ENCODE measurements around the gene PCDHGA8. TPM values are rescaled to one million over a fixed set of nuclear protein-coding genes. Genes with fewer than 3 reads are reported as not detected.
"Not testable (repeated sequence)": the region's sequence is repeated elsewhere in the genome, so short reads cannot be mapped to it uniquely, and the experiment has no call there.

Gene PCDHGA8
- polyA plus RNA-seq, 4 donors = 0.10 to 0.15 TPM; not detected in 2

GRCh38 chr5:141407790-141408505 is 15.5 kb downstream of the PCDHGA8 start, which contains the start of gene PCDHGB6:
Gene PCDHGB6, plus strand, starts transcription at chr5:141408021. Its CDS starts 182 bp downstream, at chr5:141408203.
- H3K27ac ChIP-seq (ENCODE audit: low read depth in 1 of 3, low read length in 2 of 3); H3K4me1 ChIP-seq (ENCODE audit: control insufficient read depth in 3 of 3, insufficient read depth in 2 of 3, low read depth in 1 of 3, low read length in 2 of 3); FAIRE-seq; H3K36me3 ChIP-seq (ENCODE audit: control insufficient read depth in 3 of 3, insufficient read depth in 2 of 3, low read depth in 1 of 3, low read length in 3 of 3): not testable (repeated sequence)
- peak; percentile 16 to 58 for DNase-seq
- WGBS, 3 donors = 11 to 29% (median 25%) methylated on average over 44 to 51 of the region's 51 CpGs
- peaks cover 3 to 73% of the 10 kb centered on the region in 2 donors for H3K9me3 ChIP-seq (ENCODE audit: control insufficient read depth in 2 of 2, insufficient read depth in 1 of 2, low read depth in 1 of 2, low read length in 1 of 2)
- H3K4me3 ChIP-seq (ENCODE audit: low read depth in 1 of 3, low read length in 3 of 3) = peak within 1 kb of the TSS in 2 of 3 donors; percentile 1 to 26
- peaks cover 0 to 62% (median 34%) of the 10 kb centered on the region in 3 donors for H3K27me3 ChIP-seq (ENCODE audit: control insufficient read depth in 3 of 3, insufficient read depth in 3 of 3, low read length in 3 of 3)

DNA sequence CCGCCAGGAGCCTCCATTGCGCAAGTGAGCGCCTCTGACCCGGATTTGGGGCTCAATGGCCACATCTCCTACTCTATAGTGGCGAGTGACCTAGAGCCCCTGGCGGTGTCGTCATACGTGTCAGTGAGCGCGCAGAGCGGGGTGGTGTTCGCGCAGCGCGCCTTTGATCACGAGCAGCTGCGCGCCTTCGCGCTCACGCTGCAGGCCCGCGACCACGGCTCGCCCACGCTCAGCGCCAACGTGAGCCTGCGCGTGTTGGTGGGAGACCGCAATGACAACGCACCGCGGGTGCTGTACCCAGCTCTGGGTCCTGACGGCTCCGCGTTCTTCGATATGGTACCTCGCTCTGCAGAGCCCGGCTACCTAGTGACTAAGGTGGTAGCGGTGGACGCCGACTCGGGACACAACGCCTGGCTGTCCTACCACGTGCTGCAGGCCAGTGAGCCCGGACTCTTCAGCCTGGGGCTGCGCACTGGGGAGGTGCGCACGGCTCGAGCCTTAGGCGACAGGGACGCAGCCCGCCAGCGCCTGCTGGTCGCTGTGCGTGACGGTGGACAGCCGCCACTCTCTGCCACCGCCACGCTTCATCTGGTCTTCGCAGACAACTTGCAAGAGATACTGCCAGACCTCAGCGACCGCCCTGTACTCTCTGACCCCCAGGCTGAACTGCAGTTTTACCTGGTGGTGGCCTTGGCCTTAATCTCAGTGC is 17.3 kb downstream of the PCDHGA8 start:
- 25 to 51% (median 50%) methylated on average over 63 to 64 of the region's 64 CpGs for WGBS, 3 donors
- Histone ChIP-seq H3K36me3 (ENCODE audit: control insufficient read depth in 3 of 3, insufficient read depth in 2 of 3, low read depth in 1 of 3, low read length in 3 of 3) (no peaks in the 10 kb centered on the region), H3K9me3 (ENCODE audit: control insufficient read depth in 2 of 2, insufficient read depth in 1 of 2, low read depth in 1 of 2, low read length in 1 of 2) (peaks cover 3 to 73% of the 10 kb centered on the region in 2 donors), H3K4me1 (ENCODE audit: control insufficient read depth in 3 of 3, insufficient read depth in 2 of 3, low read depth in 1 of 3, low read length in 2 of 3) (no peaks in the 10 kb centered on the region), H3K27me3 (ENCODE audit: control insufficient read depth in 3 of 3, insufficient read depth in 3 of 3, low read length in 3 of 3) (peaks cover 0 to 60% (median 33%) of the 10 kb centered on the region in 3 donors), H3K4me3 (ENCODE audit: low read depth in 1 of 3, low read length in 3 of 3) (no peak overlapping the region), H3K27ac (ENCODE audit: low read depth in 1 of 3, low read length in 2 of 3) (no peak overlapping the region)
- no peak for DNase-seq
- no peak for FAIRE-seq

GRCh38 chr5:141411575-141411974 is 19.1 kb downstream of the PCDHGA8 start:
- Histone ChIP-seq H3K4me3 (ENCODE audit: low read depth in 1 of 3, low read length in 3 of 3) (no peak overlapping the region), H3K9me3 (ENCODE audit: control insufficient read depth in 2 of 2, insufficient read depth in 1 of 2, low read depth in 1 of 2, low read length in 1 of 2) (peaks cover 3 to 66% of the 10 kb centered on the region in 2 donors), H3K27me3 (ENCODE audit: control insufficient read depth in 3 of 3, insufficient read depth in 3 of 3, low read length in 3 of 3) (peaks cover 0 to 60% (median 27%) of the 10 kb centered on the region in 3 donors), H3K36me3 (ENCODE audit: control insufficient read depth in 3 of 3, insufficient read depth in 2 of 3, low read depth in 1 of 3, low read length in 3 of 3) (no peaks in the 10 kb centered on the region), H3K4me1 (ENCODE audit: control insufficient read depth in 3 of 3, insufficient read depth in 2 of 3, low read depth in 1 of 3, low read length in 2 of 3) (no peaks in the 10 kb centered on the region), H3K27ac (ENCODE audit: low read depth in 1 of 3, low read length in 2 of 3) (no peak overlapping the region)
- no peak for FAIRE-seq
- no peak for DNase-seq
- WGBS, 3 donors = 45 to 61% (median 52%) methylated on average over 3 of the region's 3 CpGs

GRCh38 chr5:141412854-141413539 is 20.6 kb downstream of the PCDHGA8 start, which contains the start of gene PCDHGA10:
Gene PCDHGA10, plus strand, starts transcription at chr5:141412987. Its CDS starts 189 bp downstream, at chr5:141413176.
- DNase-seq (peak; percentile 61 to 71), FAIRE-seq (no peak)
- 11 to 16% (median 15%) methylated on average over 31 of the region's 31 CpGs for WGBS, 3 donors
- Histone ChIP-seq H3K36me3 (ENCODE audit: control insufficient read depth in 3 of 3, insufficient read depth in 2 of 3, low read depth in 1 of 3, low read length in 3 of 3) (no peaks in the 10 kb centered on the region), H3K4me1 (ENCODE audit: control insufficient read depth in 3 of 3, insufficient read depth in 2 of 3, low read depth in 1 of 3, low read length in 2 of 3) (no peaks in the 10 kb centered on the region), H3K27ac (ENCODE audit: low read depth in 1 of 3, low read length in 2 of 3) (no peak within 1 kb of the TSS), H3K27me3 (ENCODE audit: control insufficient read depth in 3 of 3, insufficient read depth in 3 of 3, low read length in 3 of 3) (peaks cover 0 to 58% (median 24%) of the 10 kb centered on the region in 3 donors), H3K4me3 (ENCODE audit: low read depth in 1 of 3, low read length in 3 of 3) (peak within 1 kb of the TSS; percentile 34 to 48 (median 41)), H3K9me3 (ENCODE audit: control insufficient read depth in 2 of 2, insufficient read depth in 1 of 2, low read depth in 1 of 2, low read length in 1 of 2) (peaks cover 3 to 70% of the 10 kb centered on the region in 2 donors)

- no peak for FAIRE-seq
- peak; percentile 41 to 44 for DNase-seq
- Histone ChIP-seq H3K9me3 (ENCODE audit: control insufficient read depth in 2 of 2, insufficient read depth in 1 of 2, low read depth in 1 of 2, low read length in 1 of 2) (peaks cover 5 to 70% of the 10 kb centered on the region in 2 donors), H3K27ac (ENCODE audit: low read depth in 1 of 3, low read length in 2 of 3) (no peak overlapping the region), H3K4me1 (ENCODE audit: control insufficient read depth in 3 of 3, insufficient read depth in 2 of 3, low read depth in 1 of 3, low read length in 2 of 3) (no peaks in the 10 kb centered on the region), H3K27me3 (ENCODE audit: control insufficient read depth in 3 of 3, insufficient read depth in 3 of 3, low read length in 3 of 3) (peaks cover 0 to 57% (median 25%) of the 10 kb centered on the region in 3 donors), H3K4me3 (ENCODE audit: low read depth in 1 of 3, low read length in 3 of 3) (peak overlapping the region in 2 of 3 donors; percentile 34 to 48), H3K36me3 (ENCODE audit: control insufficient read depth in 3 of 3, insufficient read depth in 2 of 3, low read depth in 1 of 3, low read length in 3 of 3) (no peaks in the 10 kb centered on the region)
- WGBS, 3 donors = 15 to 23% (median 17%) methylated on average over 24 to 25 of the region's 25 CpGs
Measured at GRCh38 chr5:141413540-141414069, 21.2 kb downstream of the PCDHGA8 start.

DNA sequence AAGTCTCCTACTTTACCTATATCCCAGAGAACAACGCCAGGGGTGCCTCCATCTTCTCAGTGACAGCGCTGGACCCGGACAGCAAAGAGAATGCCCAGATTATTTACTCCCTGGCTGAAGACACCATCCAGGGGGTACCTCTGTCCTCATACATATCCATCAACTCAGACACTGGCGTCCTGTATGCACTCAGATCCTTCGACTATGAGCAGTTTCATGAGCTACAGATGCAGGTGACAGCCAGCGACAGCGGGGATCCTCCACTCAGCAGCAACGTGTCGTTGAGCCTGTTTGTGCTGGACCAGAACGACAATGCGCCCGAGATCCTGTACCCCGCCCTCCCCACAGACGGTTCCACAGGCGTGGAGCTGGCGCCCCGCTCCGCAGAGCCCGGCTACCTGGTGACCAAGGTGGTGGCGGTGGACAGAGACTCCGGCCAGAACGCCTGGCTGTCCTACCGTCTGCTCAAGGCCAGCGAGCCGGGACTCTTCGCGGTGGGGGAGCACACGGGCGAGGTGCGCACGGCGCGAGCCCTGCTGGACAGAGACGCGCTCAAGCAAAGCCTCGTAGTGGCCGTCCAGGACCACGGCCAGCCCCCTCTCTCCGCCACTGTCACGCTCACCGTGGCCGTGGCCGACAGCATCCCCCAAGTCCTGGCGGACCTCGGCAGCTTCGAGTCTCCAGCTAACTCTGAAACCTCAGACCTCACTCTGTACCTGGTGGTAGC is 22.3 kb downstream of the PCDHGA8 start:
- H3K4me1 ChIP-seq (ENCODE audit: control insufficient read depth in 3 of 3, insufficient read depth in 2 of 3, low read depth in 1 of 3, low read length in 2 of 3); H3K36me3 ChIP-seq (ENCODE audit: control insufficient read depth in 3 of 3, insufficient read depth in 2 of 3, low read depth in 1 of 3, low read length in 3 of 3); FAIRE-seq; H3K27ac ChIP-seq (ENCODE audit: low read depth in 1 of 3, low read length in 2 of 3); DNase-seq; H3K4me3 ChIP-seq (ENCODE audit: low read depth in 1 of 3, low read length in 3 of 3): not testable (repeated sequence)
- 33 to 57% (median 50%) methylated on average over 38 to 46 of the region's 46 CpGs for WGBS, 3 donors
- Histone ChIP-seq H3K9me3 (ENCODE audit: control insufficient read depth in 2 of 2, insufficient read depth in 1 of 2, low read depth in 1 of 2, low read length in 1 of 2) (peaks cover 10 to 70% of the 10 kb centered on the region in 2 donors), H3K27me3 (ENCODE audit: control insufficient read depth in 3 of 3, insufficient read depth in 3 of 3, low read length in 3 of 3) (peaks cover 0 to 56% (median 27%) of the 10 kb centered on the region in 3 donors)

DNA sequence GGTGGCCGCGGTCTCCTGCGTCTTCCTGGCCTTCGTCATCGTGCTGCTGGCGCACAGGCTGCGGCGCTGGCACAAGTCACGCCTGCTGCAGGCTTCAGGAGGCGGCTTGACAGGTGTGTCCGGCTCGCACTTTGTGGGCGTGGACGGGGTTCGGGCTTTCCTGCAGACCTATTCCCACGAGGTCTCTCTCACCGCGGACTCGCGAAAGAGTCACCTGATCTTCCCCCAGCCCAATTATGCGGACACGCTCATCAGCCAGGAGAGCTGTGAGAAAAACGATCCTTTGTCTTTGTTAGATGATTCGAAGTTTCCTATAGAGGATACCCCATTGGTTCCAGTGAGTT is 22.8 kb downstream of the PCDHGA8 start:
- Histone ChIP-seq H3K9me3 (ENCODE audit: control insufficient read depth in 2 of 2, insufficient read depth in 1 of 2, low read depth in 1 of 2, low read length in 1 of 2) (peaks cover 8 to 69% of the 10 kb centered on the region in 2 donors), H3K27me3 (ENCODE audit: control insufficient read depth in 3 of 3, insufficient read depth in 3 of 3, low read length in 3 of 3) (peaks cover 0 to 54% (median 23%) of the 10 kb centered on the region in 3 donors)
- not testable (repeated sequence) for H3K36me3 ChIP-seq (ENCODE audit: control insufficient read depth in 3 of 3, insufficient read depth in 2 of 3, low read depth in 1 of 3, low read length in 3 of 3); FAIRE-seq; H3K27ac ChIP-seq (ENCODE audit: low read depth in 1 of 3, low read length in 2 of 3); DNase-seq; H3K4me1 ChIP-seq (ENCODE audit: control insufficient read depth in 3 of 3, insufficient read depth in 2 of 3, low read depth in 1 of 3, low read length in 2 of 3); H3K4me3 ChIP-seq (ENCODE audit: low read depth in 1 of 3, low read length in 3 of 3)
- WGBS, 3 donors = 20 to 48% (median 48%) methylated on average over 24 of the region's 24 CpGs

Measured in small intestine (tissue), 7 donors.